ENCODE results near the gene KARS1. TPM values are rescaled to one million over a fixed set of nuclear protein-coding genes. Genes with fewer than 3 reads are reported as not detected.
A peak's percentile ranks its signal among the peaks of the same experiment; 100 is the strongest.

KARS1 gene
- total and polyA plus RNA-seq, 9 donors: 55.6 to 189 (median 92.8) TPM

- intact Hi-C loops (cut with DNase I): loop anchor here in 1 of 4 donors (10.0 kb wide), 1 partner anchor 264 kb away; no protein-coding TSS in a partner anchor
- no peak for DNase-seq
- 88 to 92% (median 91%) methylated on average over 6 of the region's 6 CpGs for WGBS, 3 donors
These were observed 12.9 kb upstream of the KARS1 start for GRCh38 chr16:75660321-75660720.

GRCh38 chr16:75658175-75658574 lies 10.7 kb upstream of the KARS1 start:
- H3K27me3 ChIP-seq: no peaks in the 10 kb centered on the region
- no peaks in the 10 kb centered on the region for H3K36me3 ChIP-seq
- no peak for DNase-seq
- H3K4me1 ChIP-seq (ENCODE audit: insufficient read depth): no peaks in the 10 kb centered on the region
- no peak overlapping the region for H3K27ac ChIP-seq
- no peak overlapping the region for H3K4me3 ChIP-seq
- TF ChIP-seq POLR2A (IDR thresholded peaks at IDR 0.05) (no peak), CTCF (IDR thresholded peaks at IDR 0.05) (no peak), EP300 (IDR thresholded peaks at IDR 0.05) (no peak)
- 76 to 93% (median 90%) methylated on average over 2 of the region's 2 CpGs for WGBS, 3 donors
- intact Hi-C loops (cut with DNase I): loop anchor here in 1 of 4 donors (10.0 kb wide), 1 partner anchor 87 kb away; no protein-coding TSS in a partner anchor
- H3K9me3 ChIP-seq: no peaks in the 10 kb centered on the region

More at GRCh38 chr16:75660321-75660720, 12.9 kb upstream of the KARS1 start:
- no peaks in the 10 kb centered on the region for H3K4me1 ChIP-seq (ENCODE audit: insufficient read depth)
- no peaks in the 10 kb centered on the region for H3K9me3 ChIP-seq
- no peak overlapping the region for H3K27ac ChIP-seq
- H3K4me3 ChIP-seq: no peak overlapping the region
- H3K36me3 ChIP-seq: no peaks in the 10 kb centered on the region
- TF ChIP-seq POLR2A (IDR thresholded peaks at IDR 0.05): no peak
- no peak for TF ChIP-seq EP300 (IDR thresholded peaks at IDR 0.05)
- TF ChIP-seq CTCF (IDR thresholded peaks at IDR 0.05): no peak
- no peaks in the 10 kb centered on the region for H3K27me3 ChIP-seq

GRCh38 chr16:75653922-75654321 lies 6.5 kb upstream of the KARS1 start:
- Histone ChIP-seq H3K27me3 (no peaks in the 10 kb centered on the region), H3K4me3 (no peak overlapping the region), H3K4me1 (ENCODE audit: insufficient read depth) (peaks cover 6% of the 10 kb centered on the region), H3K9me3 (no peaks in the 10 kb centered on the region), H3K27ac (no peak overlapping the region), H3K36me3 (no peaks in the 10 kb centered on the region)
- no peak for DNase-seq
- intact Hi-C loops (cut with DNase I): loop anchor here in 1 of 4 donors (10.0 kb wide), 1 partner anchor 91 kb away; no protein-coding TSS in a partner anchor
- 63 to 75% (median 66%) methylated on average over 1 of the region's 1 CpG for WGBS, 3 donors
- TF ChIP-seq EP300 (IDR thresholded peaks at IDR 0.05): no peak
- TF ChIP-seq POLR2A (IDR thresholded peaks at IDR 0.05): no peak
- no peak for TF ChIP-seq CTCF (IDR thresholded peaks at IDR 0.05)

GRCh38 chr16:75648265-75649076 lies 1.0 kb upstream of the KARS1 start:
- Histone ChIP-seq H3K4me1 (ENCODE audit: insufficient read depth) (peaks cover 12% of the 10 kb centered on the region), H3K9me3 (no peaks in the 10 kb centered on the region), H3K27me3 (no peaks in the 10 kb centered on the region), H3K4me3 (peak overlapping the region; percentile 95), H3K27ac (peak overlapping the region; percentile 89 to 94), H3K36me3 (no peaks in the 10 kb centered on the region)
- no peak for TF ChIP-seq POLR2A (IDR thresholded peaks at IDR 0.05)
- TF ChIP-seq EP300 (IDR thresholded peaks at IDR 0.05): no peak
- no peak for TF ChIP-seq CTCF (IDR thresholded peaks at IDR 0.05)
- peak; percentile 79 to 89 (median 84) for DNase-seq
- intact Hi-C loops (cut with DNase I): loop anchor here in 1 of 4 donors (10.0 kb wide), 1 partner anchor 174 kb away; no protein-coding TSS in a partner anchor
- WGBS, 3 donors: 0% methylated on average over 62 of the region's 62 CpGs

Measured in ovary (tissue), 9 donors.